ENCODE results near the gene CAP2.

DNA sequence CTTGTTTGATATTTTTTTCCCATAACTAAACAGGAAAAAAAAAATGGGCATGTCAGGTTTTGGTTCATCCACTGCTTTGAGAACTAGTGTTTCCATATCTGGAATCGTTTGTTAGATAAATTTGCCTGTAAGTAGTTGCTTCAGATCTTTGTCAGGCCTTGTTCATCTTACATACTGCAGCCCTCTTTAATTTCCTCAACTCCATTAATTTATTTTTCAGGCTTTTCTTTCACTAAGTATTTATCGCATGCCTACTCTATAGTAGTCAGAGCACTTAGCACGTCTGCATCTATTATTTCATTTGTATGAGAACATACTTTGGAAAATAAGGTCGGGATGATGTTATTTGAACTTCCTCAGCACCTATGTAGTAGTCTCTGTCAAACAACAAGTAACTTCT lies 80.9 kb downstream of the CAP2 start:
- TF ChIP-seq, protein P1, sequence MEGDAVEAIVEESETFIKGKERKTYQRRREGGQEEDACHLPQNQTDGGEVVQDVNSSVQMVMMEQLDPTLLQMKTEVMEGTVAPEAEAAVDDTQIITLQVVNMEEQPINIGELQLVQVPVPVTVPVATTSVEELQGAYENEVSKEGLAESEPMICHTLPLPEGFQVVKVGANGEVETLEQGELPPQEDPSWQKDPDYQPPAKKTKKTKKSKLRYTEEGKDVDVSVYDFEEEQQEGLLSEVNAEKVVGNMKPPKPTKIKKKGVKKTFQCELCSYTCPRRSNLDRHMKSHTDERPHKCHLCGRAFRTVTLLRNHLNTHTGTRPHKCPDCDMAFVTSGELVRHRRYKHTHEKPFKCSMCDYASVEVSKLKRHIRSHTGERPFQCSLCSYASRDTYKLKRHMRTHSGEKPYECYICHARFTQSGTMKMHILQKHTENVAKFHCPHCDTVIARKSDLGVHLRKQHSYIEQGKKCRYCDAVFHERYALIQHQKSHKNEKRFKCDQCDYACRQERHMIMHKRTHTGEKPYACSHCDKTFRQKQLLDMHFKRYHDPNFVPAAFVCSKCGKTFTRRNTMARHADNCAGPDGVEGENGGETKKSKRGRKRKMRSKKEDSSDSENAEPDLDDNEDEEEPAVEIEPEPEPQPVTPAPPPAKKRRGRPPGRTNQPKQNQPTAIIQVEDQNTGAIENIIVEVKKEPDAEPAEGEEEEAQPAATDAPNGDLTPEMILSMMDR (IDR thresholded peaks at IDR 0.05 in 8 of 11, conservative IDR thresholded peaks at IDR 0.05 in 3 of 11): no peak
- no peak for TF ChIP-seq POLR2A (IDR thresholded peaks at IDR 0.05)
- no peak for TF ChIP-seq POLR2AphosphoS5 (IDR thresholded peaks at IDR 0.05)
